Effector CD8-positive, alpha-beta T cell (primary cell): Measurements from ENCODE around the gene GPATCH2.

ENCODE experiments used
- DNase-seq: peaks from one replicate; lab custom pipeline; 2025; lab: John Stamatoyannopoulos, UW
- total RNA-seq, 4 experiments: gene quantifications; one replicate each; lab custom pipeline; 2026; lab: John Stamatoyannopoulos, UW

The GPATCH2 gene
- total RNA-seq, result 25.3 to 37.7 (median 29.0) reads per million in 4 experiments

DNA sequence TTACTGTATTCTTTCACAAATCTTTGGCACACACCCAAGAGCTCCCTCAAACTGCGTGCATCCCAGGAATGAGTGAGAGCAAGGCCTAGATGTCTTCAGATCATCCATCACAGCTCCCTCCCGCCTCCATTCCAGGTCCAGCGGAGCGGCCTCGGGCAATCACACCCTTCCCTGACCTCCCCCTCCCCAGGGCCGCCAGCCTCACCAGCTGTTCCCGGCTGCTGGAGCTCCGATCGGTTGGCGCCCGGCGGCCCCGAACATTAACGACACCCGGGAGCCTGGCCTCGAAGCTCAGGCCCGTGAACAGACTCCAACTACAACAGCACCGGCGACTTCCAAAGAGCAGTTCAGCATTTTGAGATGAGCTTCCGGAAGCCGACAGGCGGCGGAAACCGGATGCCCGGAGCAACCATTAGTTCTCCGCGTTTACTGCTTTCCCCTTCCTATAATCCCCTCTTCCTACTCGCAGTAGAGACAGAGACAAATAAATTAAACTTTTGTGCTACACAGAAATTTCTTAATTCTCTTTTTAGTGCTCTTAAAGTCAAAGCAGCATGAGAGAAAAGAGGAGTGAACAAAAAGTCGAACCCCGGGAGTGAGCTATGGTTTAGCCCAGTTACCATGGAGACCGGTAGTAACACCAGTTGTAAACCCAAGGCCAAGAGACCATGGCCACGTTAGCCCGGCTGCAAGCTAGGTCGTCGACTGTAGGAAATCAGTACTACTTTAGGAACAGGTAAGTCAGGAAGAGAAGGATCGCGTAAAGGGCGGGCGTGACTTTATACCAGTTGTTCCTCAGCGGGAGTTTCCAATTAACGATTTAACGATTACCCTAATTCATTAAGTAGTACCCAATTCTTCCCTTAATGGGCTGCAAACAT lies at the start of gene GPATCH2, which contains the start of gene SPATA17:
Gene GPATCH2 (minus strand): TSS at position 380 of the 881 bp plus-strand sequence. CDS start 119 bp downstream, at position 261.
Gene SPATA17 (plus strand): TSS at position 634 of the 881 bp plus-strand sequence. CDS start 35 bp downstream, at position 669.
- peak; percentile 56 for DNase-seq

- DNase-seq, result no peak
These were observed 43.3 kb upstream of the GPATCH2 start for GRCh38 chr1:217674028-217674729.

DNA sequence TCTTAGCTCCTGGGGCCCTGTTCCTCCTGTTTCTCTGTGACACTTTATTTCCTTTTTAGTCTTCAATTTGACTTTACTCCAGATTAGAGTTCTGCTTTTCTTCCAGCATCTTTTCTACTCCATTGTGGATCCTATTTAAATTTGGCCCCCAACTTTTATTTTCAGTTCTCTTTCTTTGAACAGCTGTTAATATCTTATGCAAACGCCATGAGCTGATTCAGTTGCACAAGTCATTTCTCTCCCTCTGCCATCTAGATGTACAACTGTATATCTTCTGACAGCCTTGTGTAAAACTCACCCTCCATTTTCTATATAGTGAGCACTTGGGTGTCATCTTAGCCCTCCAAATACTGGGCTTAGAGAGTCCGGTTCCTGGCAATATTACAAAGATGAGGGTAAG lies 42.5 kb upstream of the GPATCH2 start:
- DNase-seq, result no peak

DNA sequence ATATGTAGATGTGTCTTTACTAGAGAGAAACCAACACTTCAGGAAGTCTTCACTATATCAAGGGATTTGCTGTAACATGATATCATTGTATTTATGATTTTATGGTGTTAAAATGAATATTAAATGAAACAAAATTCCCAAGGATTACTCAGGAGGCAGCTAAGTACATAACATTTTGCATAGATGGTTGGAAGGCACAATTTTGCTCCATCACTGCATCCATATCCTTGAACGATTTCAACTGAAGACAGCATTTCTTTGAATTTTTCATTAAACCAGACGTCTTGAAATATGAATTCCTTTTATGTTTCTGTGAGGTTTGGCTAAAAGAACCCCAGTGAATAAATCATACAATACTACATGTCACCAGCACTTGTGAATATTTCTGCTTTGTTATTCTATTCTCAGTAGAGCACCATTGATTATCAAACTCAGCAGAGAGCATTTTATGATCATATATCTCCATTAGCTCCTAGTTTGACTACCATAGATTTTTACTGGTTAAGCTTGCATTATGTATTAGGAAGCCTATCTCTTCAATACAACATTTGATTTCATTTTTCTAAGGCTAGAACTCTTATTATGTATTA lies 37.6 kb upstream of the GPATCH2 start:
- DNase-seq, result no peak

GRCh38 chr1:217661407-217661806 lies 30.5 kb upstream of the GPATCH2 start:
- DNase-seq, result no peak

GRCh38 chr1:217660353-217661062 lies 29.6 kb upstream of the GPATCH2 start:
- no peak for DNase-seq

DNA sequence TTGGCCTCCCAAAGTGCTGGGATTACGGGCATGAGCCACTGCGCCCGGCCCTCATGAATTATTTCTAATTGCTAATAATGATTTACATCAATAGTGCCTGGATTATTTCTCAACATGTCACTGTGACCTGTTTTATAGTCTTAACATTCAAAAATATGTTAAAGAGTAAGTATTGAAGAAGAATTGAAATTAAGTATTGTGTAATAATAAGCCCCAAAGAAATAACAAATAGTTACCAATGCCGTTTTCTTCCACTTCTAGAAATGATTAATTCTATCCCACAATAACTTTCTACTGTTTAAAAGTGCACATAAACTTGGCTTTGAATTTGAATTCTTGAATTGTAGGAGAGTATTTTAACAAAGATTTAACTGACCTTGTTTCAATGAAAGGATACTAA lies 19.8 kb upstream of the GPATCH2 start:
- DNase-seq, result no peak

- no peak for DNase-seq
These were observed 16.9 kb upstream of the GPATCH2 start for GRCh38 chr1:217647791-217648190.

DNA sequence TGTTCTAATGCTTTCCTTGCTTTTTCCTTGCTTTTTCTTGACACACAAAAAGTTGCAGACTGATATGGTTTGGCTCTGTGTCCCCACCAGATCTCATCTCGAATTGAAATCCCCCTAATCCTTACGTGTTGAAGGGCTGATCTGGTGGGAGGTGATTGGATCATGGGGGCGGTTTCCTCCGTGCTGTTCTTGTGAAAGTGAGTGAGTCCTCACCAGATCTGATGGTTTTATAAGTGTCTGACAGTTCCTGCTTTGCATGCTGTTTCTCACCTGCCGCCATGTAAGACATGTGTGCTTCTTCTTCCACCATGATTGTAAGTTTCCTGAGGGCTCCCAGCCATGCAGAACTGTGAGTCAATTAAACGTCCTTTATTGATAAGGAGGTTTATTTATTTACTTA lies 11.6 kb upstream of the GPATCH2 start:
- no peak for DNase-seq

DNA sequence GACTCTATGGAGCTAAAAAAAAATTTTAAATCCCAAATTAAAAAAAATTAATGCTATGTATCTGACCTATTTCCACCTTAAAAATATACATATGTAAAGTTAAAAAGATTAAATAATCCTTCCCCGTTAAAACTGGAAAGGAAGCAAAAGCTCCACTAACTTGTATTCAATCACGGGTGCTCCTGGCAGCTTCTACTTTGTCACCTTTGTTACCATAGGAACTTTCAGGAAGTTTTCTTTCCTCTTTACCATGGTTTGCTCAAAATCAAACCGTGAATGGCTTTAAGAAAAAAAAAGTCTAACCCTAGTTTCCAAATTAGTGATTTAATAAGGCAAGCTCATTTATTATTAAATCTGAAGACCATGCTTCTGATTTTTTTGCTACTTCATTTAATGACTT lies 3.5 kb downstream of the GPATCH2 start:
- DNase-seq, result no peak

DNA sequence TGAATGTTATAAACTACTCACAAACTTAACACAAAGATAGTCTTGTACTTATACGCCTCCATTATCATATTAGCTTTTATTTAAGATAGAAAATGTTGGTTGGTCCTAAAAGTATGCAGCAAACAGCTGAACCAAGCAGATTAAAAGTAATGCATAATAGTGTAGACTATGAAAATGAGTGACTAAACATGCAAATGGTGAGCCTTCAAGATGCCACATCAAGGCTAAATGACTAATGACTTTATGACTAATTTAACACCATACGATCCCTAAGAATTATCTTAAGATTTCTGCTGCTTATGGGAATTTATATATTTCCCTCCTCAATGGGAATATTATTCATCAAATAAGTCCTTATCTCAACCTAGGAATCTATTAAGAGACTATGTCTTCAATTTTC lies 4.6 kb downstream of the GPATCH2 start:
- no peak for DNase-seq

GRCh38 chr1:217622042-217622441 lies 8.8 kb downstream of the GPATCH2 start:
- DNase-seq, result no peak

DNA sequence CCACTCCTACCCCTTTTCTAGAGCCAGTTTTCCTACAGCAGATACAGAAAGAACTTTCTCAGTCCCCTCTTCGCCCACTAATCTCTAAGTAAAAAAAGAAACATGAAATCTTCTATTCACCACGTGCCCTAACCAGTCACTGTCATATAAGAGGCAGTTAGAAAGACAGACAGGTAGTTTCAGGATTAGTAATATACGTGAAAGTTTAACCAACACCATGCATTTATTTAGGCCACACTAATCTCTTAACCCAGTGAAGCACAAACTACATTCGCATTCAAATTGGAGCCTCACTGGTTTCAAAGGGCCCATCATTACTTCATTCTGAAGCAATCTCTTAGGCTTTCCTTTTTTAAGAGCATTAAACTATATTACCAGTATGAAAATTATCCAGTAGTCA lies 10.1 kb downstream of the GPATCH2 start:
- DNase-seq, result no peak

- DNase-seq, result no peak
These were observed 13.8 kb downstream of the GPATCH2 start for GRCh38 chr1:217617126-217617525.

DNA sequence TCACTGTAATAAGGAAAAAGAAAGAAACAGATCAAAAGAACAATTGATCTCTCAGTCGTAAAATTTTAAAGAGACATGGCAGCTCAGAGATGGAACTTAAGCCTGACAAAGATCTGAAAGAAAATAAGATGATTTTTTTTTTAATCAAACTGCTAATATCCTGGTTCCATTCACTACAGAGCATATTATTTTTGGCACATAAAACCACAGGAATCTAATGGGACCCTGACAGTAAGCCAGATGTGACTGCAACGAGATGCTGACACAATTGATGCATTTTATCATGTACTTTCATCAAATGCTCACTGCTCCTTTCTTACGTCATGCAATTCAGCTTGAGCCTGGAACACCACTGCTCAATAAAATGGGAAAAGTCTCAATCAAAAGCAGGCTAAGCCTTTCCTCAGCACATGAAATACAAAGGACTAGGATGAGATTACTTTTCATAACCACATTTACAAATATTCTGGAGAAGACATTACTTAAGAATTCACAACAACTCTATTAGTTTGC lies 16.6 kb downstream of the GPATCH2 start:
- no peak for DNase-seq

GRCh38 chr1:217605390-217605789 lies 25.5 kb downstream of the GPATCH2 start:
- no peak for DNase-seq

- DNase-seq, result no peak
These were observed 28.5 kb downstream of the GPATCH2 start for GRCh38 chr1:217602380-217602779.

DNA sequence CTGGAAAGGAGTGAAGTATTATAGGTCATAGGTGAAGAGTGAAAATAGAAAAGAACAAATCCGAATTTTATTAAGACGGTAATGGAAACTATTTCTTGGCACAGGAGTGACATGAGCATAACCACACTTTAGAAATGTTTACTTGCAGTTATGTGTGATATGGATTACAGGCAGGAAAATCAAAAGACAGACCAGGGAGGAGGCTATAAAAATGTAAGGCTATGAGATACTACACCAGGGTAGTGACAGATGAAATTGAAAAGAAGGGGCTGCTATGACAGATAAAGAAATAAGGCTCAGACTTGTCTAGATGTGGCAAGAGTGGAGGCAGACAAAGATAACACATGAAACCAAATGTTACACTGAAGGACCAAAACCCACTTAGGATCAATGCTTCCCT lies 31.7 kb downstream of the GPATCH2 start:
- DNase-seq, result no peak

DNA sequence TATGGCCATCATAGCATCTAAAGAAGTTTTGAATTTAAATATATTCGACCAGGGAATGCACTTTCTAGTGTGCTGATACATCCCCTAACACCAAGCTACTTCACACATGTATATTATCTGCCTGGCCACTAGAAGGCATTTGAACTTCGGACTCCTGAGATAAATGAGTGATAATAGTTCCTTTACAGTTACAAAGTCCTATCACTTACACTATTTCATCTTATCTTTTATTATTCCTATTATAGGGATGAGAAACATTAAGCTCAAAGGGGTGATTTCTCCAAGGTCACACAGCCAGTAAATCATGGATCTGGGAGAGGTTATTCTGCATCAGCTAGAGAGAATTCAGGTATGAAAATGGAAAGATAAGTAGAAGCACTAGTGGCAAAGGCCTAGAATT lies 40.3 kb downstream of the GPATCH2 start:
- no peak for DNase-seq

DNA sequence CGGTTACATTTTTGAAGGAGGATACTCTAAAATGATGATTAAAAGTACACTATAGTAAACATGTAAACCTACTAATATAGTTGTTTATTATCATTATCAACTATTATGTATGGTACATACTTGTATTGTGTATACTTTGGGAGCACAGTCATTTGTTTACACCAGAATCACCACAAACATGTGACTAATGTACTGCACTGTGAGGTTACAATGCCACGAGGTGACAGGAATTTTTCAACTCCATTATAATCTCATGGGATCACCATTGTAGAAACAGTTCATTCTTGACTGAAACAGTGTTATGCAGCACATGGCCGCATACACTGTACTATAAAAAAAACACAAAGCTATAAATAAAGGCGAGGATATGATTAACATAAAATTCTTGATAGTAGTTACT lies 44.3 kb downstream of the GPATCH2 start:
- no peak for DNase-seq

- no peak for DNase-seq
These were observed 45.3 kb downstream of the GPATCH2 start for GRCh38 chr1:217585577-217585976.
